Lower leg skin (tissue), 3 donors: Measurements from ENCODE around the gene TUBA4B.

ENCODE experiments used
- CTCF ChIP-seq, 3 donors: fragments of 450-650 bp; IDR thresholded peaks; one replicate each; pipeline ENCODE4 v1.5.1; 2016; ENCODE audit warnings: antibody characterized with exemption in 3 of 3, mild to moderate bottlenecking in 3 of 3, moderate library complexity in 2 of 3
- POLR2A ChIP-seq, 2 donors: fragments of 450-650 bp; IDR thresholded peaks; one replicate each; pipeline ENCODE4 v1.6.1; 2016 to 2017; ENCODE audit warnings: antibody characterized with exemption in 2 of 2, mild to moderate bottlenecking in 1 of 2, moderate library complexity in 1 of 2

GRCh38 chr2:219302412-219302968 is 49.4 kb downstream of the TUBA4B start:
- no peak for TF ChIP-seq CTCF (IDR thresholded peaks at IDR 0.05)
- TF ChIP-seq POLR2A (IDR thresholded peaks at IDR 0.05) = no peak
